HG02852 (cell line): ENCODE measurements around the gene MDGA2.
A peak's percentile ranks its signal among the peaks of the same experiment; 100 is the strongest.
"Not testable (repeated sequence)": the region's sequence is repeated elsewhere in the genome, so short reads cannot be mapped to it uniquely, and the experiment has no call there.

Source experiments
- ATAC-seq: cut with Tn5 transposase; IDR thresholded peaks from one replicate; pipeline ENCODE4 v1.9.1; 2021; ENCODE audit warnings: mild to moderate bottlenecking, moderate library complexity; ENCODE audit not compliant: unreplicated experiment

The MDGA2 gene

DNA sequence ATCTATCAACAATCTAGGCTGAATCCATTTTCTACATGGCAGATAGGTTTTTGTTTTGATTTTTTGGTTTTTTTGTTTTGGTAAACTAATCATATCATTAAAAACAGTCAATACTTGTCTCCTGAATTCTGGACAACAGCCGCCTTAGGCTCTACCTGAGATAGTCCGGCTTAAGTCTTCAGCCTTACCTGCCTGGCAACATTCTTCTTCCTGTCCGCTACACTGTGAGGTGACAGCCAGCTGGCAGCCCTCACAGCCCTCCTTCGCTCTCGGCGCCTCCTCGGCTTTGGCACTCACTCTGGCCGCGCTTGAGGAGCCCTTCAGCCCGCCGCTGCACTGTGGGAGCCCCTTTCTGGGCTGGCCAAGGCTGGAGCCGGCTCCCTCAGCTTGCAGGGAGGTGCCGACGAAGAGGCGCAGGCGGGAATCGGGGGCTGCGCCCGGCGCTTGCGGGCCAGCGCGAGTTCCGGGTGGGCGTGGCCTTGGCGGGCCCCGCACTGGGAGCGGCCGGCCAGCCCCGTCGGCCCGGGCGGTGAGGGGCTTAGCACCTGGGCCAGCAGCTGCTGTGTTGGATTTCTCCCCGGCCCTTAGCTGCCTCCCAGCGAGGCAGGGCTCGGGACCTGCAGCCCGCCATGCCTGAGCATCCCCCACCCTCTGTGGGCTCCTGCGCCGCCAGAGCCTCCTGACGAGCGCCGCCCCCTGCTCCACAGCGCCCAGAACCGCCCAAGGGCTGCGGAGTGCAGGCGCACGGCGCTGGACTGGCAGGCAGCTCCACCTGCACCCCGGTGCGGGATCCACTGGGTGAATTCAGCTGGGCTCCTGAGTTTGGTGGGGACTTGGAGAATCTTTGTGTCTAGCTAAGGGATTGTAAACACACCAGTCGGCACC is 49.0 kb downstream of the MDGA2 start:
- no peak for ATAC-seq

DNA sequence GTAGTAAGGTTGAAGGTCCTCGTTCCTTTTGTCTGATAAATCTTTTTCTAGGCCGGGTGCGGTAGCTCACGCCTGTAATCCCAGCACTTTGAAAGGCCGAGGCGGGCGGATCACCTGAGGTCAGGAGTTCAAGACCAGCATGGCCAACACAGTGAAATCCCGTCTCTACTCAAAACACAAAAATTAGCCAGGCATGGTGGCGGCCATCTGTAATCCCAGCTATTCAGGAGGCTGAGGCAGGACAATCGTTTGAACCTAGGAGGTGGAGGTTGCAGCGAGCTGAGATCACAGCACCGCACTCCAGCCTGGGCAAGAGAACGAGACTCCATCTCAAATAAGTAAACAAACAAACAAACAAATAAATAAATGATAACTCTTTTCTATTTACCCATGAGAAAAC is 51.3 kb downstream of the MDGA2 start:
- ATAC-seq = not testable (repeated sequence)

DNA sequence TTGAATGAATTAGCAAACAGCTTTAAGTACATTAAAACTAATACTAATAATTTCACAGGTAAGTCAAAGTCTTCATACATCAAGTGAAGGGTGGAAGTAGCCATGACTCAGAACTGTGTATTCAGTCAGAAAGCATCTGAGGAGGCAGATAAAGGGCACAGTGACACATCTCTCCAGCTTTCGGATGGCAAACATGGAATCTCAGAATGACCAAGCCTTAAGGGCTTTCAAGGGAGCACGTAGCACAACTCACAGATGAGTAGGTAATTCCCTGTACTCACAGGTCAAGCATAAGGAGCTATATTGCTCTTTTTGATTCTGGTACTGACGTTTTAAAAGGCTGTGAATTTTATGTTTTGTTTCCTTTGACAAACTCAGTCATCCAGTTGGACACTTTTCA is 56.0 kb downstream of the MDGA2 start:
- ATAC-seq = no peak

DNA sequence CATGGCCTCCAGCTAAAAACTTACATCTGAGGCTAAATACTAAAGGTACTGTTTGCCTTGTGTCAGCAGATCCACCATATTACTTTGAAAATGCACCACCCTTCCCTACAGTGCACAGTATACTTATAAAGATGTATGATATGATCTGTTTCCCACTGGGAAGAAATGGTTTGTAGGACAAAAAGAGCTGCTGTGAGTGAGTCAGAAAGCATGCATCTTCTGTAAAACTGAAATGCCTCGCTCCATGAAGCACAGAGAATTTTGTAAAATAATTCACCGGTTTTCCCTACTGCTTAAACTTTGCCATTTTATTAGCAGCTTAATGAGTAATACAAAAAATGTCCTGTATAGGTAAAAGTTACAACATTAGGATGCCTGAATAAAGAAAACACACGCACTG is 68.8 kb downstream of the MDGA2 start:
- no peak for ATAC-seq

DNA sequence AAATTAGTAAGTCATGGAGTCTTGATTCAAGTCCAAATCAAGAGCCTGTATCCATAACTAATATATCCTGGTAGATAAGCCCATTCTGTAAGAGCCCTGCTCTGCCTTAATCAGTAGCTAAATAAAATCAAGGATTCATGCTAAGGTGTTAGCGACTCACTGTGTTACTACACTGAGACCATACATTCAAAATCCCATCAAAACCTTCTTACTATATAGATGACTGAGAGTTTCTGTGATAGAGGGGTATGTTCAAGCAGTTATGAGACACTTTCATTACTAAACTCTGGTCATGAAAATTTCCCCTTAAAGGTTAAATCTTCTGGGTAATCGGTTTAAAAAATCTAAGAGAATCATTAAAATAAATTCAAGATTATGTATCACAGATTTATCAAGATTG is 78.5 kb downstream of the MDGA2 start:
- peak; percentile 33 for ATAC-seq

DNA sequence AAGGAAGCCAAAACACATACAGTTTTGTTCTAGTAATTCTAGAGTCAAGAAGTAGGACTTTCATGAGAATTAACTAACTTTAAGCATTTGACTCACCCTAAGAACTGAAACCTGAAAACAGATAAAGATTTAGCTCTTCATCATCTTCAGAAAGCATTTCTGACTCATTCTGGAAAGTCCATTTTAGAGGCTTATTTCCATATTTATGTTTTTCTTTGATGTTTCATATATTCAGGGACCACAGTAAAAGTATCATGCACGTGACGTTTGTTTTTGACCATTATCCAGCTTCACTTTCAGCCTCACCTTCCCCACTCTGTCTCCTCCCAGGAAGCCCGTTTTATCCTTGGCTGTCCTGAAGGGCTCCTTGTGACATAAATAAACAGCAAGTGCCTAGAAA is 79.2 kb downstream of the MDGA2 start:
- peak; percentile 89 for ATAC-seq

DNA sequence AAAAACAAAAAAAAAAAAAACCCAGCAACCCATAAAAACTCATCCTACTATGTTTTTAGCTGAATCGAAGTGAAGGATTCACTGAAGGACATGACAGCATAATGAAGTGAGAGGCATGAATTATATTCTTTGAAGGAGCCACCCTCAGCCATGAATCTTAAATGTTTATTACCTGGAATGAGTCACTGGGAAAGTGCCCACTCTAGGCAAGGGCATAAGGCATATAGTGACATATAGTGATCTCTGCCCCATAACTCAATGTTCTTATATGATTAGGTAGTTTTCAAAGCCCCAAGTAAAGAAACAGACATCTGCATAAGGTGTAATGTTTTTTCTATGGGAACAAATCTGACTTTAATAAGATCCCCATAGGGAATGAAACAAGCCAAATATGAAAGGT is 79.9 kb downstream of the MDGA2 start:
- ATAC-seq = no peak

DNA sequence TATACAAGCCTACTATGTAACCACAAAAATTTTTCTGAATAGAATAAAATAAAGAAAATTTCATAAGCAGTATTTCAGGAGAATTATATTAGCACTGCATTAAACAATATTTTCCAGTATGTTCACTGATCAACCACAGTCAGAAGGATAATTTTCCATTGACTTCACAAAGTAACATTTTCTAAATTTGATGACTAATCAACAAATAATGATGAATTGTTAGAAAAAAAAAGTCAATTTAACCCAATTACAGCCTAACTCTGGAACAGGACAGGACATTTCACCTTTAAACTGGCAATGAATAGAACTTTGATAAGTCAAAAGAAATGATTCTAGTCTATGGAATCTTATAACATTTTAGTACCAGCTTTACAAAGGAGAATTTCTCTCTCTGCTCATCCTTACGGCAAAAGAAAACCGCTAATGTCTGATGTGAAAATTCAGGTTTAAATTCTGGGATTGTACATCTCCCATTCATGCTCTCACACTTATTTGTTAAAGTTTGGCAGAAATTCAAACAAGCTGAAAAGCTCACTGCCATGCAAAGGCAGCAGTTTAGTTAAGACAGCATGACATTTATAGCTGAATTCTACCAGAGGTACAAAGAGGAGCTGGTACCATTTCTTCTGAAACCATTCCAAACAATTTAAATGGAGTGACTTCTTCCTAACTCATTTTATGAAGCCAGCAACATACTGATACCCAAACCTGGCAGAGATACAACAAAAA is 84.5 kb downstream of the MDGA2 start:
- no peak for ATAC-seq

DNA sequence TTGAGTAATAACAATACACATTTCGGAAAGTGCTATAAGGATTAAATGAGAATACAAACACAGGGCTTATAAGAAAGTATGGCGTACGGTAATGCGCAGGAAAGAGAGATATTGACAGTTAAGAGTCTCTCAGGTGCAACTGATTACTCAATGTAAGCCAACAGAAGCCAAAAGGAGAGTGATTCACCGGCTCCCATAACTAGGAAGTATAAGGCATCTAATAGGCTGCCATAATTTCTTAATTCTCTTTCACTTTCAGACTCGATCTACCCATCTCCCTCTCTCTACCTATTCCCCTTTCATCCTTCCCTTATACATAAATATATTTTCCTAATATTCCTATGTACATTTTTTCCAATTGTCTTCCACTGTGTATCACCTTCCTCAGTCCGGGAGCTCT is 90.0 kb downstream of the MDGA2 start:
- ATAC-seq = no peak

DNA sequence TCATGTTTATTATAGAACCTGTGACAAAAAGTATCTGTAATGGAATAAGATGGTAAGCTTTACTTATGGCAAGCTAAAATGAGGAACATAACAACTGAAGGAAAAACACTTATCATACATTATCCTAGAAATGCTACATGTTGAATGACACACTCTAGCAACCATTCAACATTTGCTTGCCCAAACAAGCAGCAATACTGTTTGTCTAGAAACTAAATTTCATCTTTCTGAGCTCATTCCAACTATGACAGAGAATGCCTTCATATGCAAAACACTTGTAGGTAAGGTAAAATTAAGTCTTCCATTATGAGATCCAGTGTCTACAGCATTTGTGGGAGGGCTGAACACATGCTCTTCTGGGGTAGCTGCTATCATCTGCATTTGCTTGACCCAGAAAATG is 108.1 kb downstream of the MDGA2 start:
- no peak for ATAC-seq

DNA sequence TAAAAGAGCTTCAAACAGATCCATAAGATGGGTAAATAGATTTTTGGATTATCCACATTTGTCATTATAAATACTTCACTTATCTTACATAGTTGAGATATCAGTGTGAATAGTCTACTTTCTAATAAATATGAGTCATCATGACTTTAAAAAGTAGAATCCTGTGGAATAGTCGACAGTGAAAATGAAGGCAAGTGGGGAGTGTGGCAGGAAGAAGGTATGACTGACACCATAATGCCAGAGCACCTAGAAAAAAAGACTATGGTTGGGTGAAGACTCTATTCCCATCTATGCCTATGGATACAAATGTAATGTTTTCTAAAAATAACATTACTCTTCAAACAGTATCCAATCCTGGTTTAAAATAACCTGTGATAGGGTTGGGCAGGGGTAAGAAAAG is 117.5 kb downstream of the MDGA2 start:
- ATAC-seq = no peak

DNA sequence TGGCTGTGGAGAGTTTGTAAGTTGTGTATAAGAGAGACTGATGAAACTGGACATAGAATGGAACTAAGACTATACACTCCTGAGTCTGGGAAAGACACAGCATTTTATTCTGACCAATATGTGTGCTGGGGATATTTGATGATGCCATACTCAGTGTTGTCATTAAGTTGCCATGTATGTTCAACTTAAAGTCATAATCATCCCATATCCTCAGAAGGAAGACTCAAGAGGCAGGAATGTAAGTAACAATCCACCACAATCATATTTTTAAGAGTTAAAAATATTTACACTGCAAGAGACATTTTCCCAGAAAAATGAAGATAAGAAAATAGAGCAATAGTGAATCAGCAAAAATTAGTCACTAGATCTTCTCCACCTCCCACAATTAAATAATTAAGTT is 120.1 kb downstream of the MDGA2 start:
- no peak for ATAC-seq

DNA sequence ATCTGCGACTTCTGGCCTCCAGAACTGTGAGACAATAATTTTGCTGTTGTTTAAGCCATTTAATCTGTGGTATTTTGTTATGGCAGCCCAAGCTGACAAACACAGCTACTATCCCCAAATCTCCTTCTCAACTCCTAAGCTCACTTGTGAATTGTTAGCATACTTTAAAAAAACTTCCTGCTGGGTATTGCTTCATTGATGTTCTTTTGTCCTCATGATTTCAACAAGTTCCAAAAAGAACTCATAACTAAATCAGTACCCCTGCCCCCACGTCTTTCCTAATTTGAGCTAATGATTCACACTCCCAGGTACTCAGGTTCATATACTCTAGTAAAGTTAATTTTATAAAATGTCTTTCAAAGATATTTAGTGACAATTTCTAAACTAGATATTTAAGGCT is 125.5 kb downstream of the MDGA2 start:
- no peak for ATAC-seq

DNA sequence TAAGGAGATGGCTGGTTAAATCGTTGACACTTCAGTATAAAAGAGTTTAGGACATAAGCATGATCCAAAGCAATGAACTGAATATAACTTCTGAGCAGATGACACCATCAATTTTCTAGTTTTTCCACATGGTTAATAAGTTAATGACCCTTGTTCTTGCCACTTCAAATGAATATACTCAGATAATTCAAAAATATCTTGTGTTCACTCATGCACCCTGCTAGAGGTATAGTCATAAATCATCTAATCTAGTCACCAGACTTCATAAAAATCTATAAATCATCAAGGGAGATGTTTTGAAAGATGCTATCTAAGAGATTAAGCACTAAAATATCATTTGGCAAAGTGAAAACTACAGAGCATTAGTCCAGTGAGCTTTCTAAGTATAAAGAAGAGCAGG is 131.9 kb downstream of the MDGA2 start:
- ATAC-seq = no peak

DNA sequence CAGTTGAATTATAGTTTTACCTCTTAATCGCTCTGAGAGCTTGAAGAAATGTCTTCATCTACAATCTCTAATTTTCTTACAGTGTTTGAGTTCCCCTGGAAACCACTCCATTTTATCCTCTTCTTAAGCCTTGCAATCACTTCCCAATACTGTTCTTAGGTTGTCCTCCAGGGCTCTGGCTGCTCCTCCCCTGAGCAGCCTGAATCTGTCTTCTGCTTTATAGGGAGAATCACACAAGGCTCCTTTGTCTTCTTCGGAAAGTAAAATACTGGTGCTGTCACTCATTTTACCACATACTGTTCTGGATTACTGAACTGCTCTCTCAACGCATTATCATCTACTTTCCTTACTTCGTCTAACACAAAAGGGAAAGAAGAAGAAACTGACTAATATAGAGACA is 133.7 kb downstream of the MDGA2 start:
- no peak for ATAC-seq

DNA sequence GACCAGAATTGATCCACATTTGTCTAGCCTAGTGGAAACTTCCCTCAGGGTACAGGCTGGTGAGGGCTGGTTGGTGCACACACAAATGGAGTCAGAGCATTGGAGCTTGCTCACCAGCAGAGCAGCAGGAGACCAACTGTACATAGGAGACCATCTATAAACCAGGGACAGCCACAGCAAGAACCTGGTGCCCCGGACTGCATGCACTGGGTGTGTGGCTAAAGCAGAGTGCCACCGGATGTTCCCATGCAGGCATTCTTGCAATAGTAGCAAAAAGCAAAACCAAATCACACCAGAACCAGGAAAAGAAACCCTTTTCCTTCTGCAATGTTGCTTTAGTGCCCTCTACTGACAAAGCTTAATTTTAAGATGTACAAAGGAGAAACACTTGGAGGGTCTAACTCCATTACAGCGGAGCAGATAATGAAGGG is 136.4 kb downstream of the MDGA2 start:
- no peak for ATAC-seq

DNA sequence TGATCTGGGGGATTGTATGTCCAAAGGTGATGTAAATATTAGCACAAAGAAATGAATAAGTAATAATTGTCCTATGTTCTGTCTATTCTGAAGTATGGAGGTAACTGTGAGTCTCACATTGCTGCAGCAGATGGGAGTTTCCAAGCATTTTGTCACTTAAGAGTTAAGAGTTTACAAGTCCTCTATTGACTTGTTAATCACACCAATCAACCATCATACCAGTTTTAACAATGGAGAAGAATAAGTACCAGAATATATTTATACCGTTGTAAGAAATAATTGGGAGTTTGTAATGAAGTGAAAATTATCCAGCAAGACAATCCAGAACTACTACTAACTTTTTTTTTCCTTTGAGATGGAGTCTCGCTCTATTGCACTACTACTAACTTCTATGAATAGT is 139.1 kb downstream of the MDGA2 start:
- ATAC-seq = no peak

DNA sequence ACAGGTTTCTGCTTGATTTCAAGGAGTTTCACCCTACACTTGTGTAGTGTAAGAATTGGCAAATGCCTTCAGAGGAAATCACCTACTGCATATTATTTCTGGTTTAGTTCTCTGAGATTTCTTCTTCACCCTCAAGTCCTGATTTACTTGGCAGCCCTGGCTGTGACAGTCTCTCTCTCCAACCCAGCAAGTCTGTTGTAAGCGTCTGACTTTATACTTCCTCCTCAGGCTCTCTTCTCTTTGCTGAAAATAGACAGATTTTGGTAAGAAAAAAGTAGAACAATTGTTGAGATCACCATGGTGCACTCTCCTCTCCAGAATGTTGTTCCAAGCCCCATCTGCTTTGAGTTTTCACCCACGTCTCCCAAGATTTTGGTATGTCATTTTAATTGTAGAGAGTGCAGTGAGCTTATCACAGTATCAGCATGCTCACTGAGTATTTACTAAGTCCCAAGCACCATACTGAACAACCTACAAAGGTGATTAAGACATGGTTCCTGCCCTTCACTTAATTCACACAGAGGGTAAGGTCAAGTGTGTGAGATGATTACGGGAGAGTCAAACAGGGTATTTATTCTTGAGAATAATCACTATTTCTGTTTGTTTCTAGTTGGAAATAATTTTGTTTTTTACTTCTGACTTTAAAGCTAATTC is 148.7 kb downstream of the MDGA2 start:
- no peak for ATAC-seq

DNA sequence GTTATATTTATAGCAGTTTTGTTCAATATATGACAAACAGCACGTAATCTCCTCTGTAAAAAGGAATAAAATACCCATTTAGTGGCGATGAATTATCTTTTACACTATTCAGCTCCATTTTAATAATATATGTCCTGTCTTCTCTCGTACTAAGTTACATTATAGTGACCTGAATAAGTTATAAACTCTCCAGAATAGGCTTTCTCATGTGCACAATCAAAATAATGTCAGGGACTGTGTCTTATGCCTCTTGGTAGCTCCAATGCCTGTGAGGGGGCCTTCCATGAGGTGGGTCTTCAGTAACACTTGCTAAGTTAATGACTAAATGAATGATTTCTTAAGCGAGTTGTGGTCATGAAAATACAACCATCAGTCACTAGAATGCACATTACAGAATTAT is 150.9 kb downstream of the MDGA2 start:
- ATAC-seq = no peak

DNA sequence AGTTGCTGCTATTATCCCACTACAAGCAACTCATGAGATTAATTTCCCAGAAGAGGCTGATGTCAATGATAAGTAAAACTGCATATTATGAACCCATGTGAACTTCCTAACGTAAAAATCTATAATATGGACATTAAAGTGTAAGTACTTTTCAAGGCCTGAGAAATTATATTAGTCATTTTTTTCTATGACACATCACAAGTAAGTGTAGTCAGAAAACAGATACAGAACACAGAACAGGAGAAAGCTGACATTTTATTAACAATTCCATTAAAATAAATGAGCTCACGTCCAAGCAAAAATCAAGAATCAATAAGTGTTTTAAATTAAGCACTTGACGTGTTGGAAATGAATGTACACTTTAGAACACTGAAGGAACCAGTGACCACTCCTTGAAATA is 155.0 kb downstream of the MDGA2 start:
- ATAC-seq = no peak

DNA sequence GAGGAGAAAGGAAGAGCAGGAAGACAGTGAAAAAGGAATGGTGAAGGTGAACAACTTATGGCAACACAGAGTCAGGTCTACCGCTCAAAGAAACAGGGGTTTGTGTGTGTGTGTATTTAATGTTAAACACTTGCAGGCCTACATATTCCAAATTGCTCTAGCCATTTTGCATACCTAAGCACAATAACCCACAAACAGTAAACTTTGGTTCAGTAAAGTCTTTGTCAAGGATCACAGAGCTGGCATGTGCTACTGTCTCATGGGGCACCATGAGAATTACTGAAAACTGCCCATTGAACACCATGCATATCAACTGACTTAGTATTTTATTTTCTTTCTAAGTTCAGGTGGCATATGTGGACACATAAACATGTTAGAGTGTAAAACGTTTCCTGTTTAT is 163.6 kb downstream of the MDGA2 start:
- no peak for ATAC-seq

DNA sequence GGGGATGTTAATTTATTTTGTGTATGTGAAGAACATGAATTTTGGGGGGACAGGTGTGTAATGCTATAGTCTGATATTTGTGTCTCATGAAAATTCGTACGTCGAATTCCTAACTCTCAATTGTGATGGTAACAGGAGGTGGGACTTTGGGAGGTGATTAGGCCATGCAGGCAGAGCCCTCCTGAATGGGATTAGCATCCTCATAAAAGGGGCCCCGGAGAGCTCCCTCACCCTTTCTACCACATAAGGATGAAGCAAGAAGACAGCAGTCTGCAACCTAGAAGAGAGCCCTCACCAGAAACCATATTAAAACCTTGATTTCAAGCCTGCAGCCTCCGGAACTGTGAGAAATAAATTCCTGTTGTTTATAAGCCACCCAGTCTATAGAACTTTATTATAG is 165.4 kb downstream of the MDGA2 start:
- no peak for ATAC-seq
